HS-5 (cell line): Measurements from ENCODE around the gene ADSS1.

Experiments
- DNase-seq: peaks from one replicate; pipeline ENCODE4 v3.0.0-alpha.2; 2012; ENCODE audit warnings: low read depth

Gene ADSS1

GRCh38 chr14:104784218-104784568 lies 60.2 kb downstream of the ADSS1 start:
- no peak for DNase-seq

DNA sequence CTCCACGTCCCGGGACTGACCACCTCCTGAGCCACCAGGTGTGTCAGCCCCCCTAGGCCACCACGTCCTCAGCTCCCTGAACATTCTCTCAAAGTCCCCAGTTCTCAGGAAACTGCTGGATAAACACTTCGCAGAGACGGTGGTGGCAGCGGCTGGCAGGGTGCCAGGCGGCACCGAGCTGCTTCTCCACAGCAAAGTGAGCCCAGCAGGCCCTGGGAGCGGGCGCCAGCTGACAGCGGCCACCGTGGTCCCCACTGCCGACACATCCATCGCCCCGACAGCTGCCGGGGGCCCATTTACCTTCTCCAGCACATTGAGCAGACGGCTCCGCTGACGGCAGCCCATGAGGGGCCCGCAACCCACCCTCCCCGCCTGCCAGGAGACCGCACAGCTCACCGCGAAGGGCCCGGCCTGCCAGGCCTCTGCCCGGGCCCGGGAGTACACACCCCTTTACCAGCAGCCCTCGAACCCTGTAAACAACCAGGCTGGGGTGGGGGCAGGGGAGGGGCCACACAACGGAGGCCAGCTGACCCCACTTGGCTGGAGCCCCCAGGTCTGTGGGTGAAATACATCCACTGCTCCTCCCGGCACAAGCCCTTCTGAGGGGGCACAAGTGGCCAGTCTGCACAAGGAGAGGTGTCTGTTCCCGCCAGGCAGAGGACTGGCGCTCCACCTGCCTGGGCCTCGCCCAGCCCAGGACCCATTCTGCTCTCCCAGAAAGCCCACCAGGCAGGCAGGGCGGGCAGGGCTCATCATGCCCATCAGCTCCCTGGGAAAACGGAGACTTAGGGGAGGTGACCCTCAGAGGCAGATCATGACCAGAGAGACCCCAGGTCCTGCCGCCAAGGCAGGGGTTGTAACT lies 61.0 kb downstream of the ADSS1 start:
- DNase-seq: no peak

DNA sequence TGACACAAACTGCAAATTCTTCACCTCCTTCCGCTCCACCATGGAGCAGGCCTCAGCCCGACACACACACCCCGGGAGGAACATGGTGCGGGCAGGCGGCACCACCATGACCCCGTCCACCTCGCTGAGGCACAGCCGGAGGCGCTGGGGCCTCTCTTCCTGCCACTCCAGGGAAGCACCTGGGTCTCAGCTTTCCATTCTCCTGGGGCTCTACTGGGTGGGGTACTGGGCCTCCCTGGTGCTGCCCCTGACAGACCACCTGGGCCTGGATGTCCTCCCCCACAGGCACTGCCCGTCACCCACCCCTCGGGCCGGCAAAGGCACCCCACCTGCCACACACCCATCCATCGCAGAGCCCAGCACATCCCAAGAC lies 61.7 kb downstream of the ADSS1 start:
- no peak for DNase-seq

DNA sequence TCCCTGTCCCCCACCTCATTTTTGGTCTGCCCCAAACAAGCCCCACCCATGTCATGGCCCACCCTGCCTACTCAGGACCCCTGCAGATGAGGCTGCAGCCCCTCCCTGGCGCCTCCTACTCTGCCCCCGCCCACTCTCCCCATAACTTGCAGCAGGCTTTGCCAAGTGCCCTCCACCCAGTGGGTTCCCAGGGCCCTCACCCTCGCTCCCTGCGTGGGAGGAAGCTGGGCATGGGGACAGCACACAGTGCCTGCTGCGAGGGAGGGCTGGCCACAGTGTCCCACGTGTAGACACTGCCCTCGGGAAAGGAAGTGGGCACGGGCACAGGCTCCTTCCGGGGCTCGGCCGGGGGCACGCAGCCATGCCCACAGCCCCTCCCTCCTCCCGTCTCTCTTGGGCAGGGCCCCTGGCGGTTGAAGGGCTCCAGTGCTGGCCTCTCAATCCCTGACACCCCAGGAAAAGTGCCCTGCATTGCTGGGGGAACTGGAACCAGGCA lies 62.1 kb downstream of the ADSS1 start:
- DNase-seq: no peak

- DNase-seq: no peak
Measured at GRCh38 chr14:104786726-104787675, 63.0 kb downstream of the ADSS1 start.

GRCh38 chr14:104787736-104788135 lies 63.7 kb downstream of the ADSS1 start:
- DNase-seq: no peak

GRCh38 chr14:104788161-104788818 lies 64.3 kb downstream of the ADSS1 start:
- DNase-seq: no peak

DNA sequence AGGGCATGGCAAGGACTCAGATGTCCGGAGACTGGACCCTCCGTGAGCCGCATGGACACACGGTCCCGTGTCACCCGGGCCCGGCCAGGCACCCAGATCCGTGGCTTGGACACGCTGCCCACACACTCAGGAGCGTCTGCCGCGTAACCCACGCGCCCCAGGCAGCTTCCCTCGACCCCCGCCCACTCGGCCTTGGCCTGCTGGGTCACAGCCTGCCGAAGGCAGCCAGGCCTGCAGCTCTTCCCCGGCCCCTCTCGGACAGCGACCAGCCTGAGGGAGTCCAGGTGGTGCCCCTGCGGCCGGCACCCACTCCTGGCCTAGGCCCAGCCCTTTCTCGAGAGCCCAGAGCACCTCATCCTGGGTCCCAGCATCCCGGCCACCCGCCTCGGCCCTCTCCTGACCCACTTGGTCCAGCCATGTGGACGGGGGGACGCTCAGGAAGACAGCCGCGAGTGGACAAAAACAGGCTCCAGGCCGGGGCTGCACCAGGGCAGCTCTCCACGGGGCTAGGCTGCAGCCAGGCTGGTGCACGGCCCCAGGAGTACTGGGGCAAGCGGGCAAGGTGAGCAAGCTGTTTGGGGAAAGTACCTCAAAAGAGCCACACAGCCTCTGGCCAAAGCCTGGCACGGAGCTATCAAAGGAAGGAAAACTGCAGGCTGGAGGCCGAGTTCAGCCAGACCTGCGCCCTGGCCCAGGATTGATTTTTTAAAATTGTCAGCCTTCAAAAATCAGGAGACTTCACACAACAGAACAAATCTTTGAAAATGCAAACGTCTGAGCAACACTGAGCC lies 65.0 kb downstream of the ADSS1 start:
- no peak for DNase-seq

DNA sequence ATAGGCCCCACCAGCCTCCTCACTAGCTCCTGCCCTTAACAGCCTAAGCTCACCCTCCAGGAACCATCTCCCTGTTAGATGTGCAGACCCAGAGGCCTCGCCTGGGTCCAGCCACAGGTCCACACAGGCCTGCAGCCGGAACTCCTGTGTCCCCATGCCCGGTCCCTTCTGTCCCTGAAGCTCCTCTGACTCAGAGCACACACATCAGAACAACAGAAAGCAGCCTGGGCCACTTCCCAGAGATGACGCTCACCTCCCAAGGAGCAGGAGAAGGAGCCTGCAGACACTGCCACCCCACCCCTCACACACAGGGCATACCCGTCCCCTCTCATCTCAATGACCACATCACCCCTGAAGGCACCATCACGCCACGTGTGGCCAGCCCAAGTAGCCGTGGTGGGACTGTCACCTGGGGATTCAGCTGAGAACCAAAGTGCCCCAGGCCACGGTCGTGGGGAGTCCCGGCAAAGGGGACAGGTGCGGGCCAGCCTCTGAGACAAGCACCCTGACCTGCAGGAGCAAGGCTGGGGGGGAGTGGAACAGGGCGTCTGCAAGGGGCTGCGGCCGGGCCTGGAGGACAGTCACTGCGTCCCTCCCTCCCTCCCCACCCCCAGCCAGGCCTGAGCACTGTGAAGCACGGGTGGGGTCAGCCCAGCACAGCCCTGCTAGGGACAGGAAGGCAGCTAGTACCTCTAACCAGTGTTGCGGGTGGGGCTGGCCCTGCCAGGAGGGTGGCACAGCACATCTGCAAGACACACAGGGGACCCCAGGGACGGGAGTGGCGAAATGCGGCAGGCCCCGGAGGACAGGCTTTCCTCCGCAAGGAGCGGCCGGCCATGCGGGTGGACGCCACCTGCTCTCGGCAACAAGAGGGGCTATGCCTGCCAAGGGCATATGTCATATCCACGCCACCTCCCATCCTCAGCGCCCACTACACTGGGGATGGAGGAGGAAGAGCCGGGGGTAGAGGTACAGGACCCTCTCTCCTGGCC lies 66.0 kb downstream of the ADSS1 start:
- no peak for DNase-seq

GRCh38 chr14:104791425-104791824 lies 67.4 kb downstream of the ADSS1 start:
- no peak for DNase-seq

GRCh38 chr14:104792101-104792884 lies 68.3 kb downstream of the ADSS1 start:
- DNase-seq: no peak

- no peak for DNase-seq
Measured at GRCh38 chr14:104792945-104793702, 69.1 kb downstream of the ADSS1 start.

GRCh38 chr14:104793703-104793959 lies 69.6 kb downstream of the ADSS1 start:
- DNase-seq: no peak

GRCh38 chr14:104794099-104794498 lies 70.1 kb downstream of the ADSS1 start:
- DNase-seq: peak; percentile 6

DNA sequence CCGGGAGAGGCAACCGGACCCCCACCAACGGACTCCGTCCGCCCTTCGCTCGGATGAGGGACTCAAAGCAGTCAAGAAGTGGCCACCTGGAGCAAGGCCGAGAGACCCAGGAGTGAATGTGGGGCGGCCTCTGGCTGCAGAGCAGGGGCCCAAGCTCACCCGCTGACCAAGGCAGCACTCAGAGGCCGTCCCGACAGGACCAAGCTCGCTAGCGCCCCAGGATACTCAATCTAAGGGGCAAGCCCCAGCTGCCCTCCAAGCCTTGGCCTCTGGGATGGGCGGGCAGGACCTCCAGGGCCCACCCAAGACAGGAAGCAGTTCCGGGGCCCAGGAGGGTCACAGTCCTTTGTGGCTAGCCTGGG lies 70.6 kb downstream of the ADSS1 start:
- DNase-seq: peak; percentile 5

DNA sequence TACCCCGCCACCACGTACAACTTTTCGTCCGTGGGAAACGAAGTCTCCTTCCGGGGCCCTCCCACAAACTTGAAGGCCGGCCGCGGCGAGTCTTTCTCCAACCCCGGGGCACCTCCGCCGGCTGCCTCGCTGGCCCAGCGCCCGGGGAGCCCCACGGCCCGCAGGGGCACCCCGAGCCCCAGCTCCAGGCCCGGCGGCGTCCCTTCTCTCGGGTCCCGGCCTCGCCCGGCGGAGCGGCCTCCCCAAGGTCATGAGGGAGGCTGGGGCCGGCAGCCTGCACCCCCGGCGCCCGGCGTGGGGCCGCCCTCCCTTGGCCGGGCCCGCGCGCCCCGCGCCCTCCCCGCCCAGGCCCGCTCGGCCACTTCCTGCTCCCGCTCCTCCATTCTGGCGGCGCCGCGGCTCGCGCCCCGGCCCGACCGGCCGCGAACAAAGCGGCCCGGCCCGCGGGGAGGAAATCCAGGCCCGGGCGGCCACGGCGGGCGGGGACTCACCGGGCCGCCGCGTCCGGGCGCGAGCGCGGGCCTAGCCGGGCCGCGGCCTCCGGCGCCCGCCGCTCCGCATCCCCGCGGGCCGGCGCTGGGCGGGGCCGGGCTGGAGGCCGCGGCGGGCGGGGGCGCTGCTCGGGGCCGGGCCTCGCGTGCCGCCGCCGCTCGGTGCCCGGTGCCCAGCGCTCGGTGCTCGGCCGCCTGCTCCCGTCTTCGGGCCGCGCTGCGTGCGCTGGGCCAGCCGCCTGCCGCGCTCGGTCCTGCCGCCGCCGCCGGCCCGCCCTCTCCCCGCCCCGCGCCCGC lies 71.2 kb downstream of the ADSS1 start, which contains the start of gene AKT1:
AKT1 (minus strand) TSS at position 756 of the 788 bp plus-strand sequence. CDS start 3,105 bp downstream, outside the sequence.
- DNase-seq: no peak

DNA sequence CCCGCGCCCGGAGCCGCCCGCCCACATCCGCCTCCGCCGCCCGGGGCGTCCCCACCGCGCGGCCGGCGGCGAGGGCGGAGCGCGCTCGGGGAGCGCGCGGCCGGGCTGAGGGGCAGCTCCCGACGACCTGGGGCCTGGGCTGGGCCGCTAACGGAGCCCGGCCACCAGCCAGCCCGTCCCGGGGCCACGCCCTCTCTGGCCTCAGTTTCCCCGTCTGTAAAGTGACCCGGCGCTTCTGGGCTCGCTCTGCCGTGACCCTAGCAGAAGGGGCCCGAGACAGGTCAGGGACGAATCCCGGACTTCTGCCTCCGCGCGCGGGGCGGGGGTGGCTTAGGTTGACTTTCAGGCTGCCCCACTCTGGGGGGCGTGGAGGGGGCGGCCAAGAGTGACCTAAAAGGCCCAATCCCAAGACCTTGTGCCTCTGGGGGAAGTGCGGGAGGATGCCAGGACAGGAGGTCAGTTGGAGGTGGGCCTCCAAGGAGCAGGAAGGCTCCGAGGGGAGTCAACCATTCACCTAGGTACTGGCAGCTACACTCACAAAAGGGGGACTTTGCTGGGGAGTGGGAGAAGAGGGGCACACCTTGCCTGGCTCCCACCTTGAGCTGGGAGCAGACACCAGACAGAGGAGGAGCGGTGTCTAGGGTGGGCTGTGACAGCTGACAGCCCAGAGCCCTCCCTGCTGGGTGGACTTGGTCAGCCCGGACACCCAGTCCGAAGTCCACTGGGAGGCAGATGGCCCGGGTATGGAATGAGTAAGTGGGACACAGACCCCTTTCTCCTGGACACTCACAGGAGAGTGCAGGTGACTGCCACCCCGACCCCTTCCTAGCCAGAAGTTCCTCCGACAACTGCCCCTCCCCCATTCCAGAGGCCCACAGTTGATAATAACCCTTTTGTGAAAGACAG lies 72.0 kb downstream of the ADSS1 start:
- DNase-seq: no peak
